ENCODE measurements around the gene GAPDHS.
A peak's percentile ranks its signal among the peaks of the same experiment; 100 is the strongest.

GAPDHS gene

GRCh38 chr19:35556846-35557538, 23.7 kb downstream of the GAPDHS start:
- DNase-seq = no peak
- Histone ChIP-seq H3K27me3 (replicated peaks in 2 of 5; ENCODE audit: control insufficient read depth in 4 of 5, insufficient read depth in 5 of 5, low read length in 4 of 5) (peaks cover 0 to 53% (median 25%) of the 10 kb centered on the region in 5 experiments), H3K9me3 (ENCODE audit: control extremely low read depth in 1 of 5, control insufficient read depth in 4 of 5, insufficient read depth in 2 of 5, low read depth in 1 of 5, low read length in 4 of 5) (no peaks in the 10 kb centered on the region), H3K4me1 (ENCODE audit: control extremely low read depth in 1 of 4, control insufficient read depth in 4 of 4, insufficient read depth in 4 of 4, low read length in 3 of 4) (peaks cover 0 to 14% (median 9%) of the 10 kb centered on the region in 4 experiments), H3K27ac (ENCODE audit: insufficient read depth in 1 of 2, low read depth in 1 of 2, low read length in 2 of 2, poor library complexity in 1 of 2, severe bottlenecking in 2 of 2) (no peak overlapping the region), H3K36me3 (ENCODE audit: control insufficient read depth in 4 of 4, insufficient read depth in 4 of 4, low read length in 3 of 4) (no peaks in the 10 kb centered on the region), H3K4me3 (ENCODE audit: control insufficient read depth in 1 of 7, extremely low read depth in 1 of 7, insufficient read depth in 4 of 7, low read depth in 2 of 7, low read length in 6 of 7) (peak overlapping the region in 1 of 7 experiments; percentile 46)
- CTCF ChIA-PET = interaction anchor here (0.7 to 2.3 kb wide), 6 partner anchors 15 to 91 kb away, joined by 3 to 8 read pairs (median 4); partner anchors contain the start of gene COX6B1
- POLR2A ChIA-PET = no interaction called here
- 91% methylated on average over 16 of the region's 16 CpGs for WGBS (ENCODE audit: insufficient coverage)

GRCh38 chr19:35557539-35558399, 24.5 kb downstream of the GAPDHS start:
- H3K9me3 ChIP-seq (ENCODE audit: control extremely low read depth in 1 of 5, control insufficient read depth in 4 of 5, insufficient read depth in 2 of 5, low read depth in 1 of 5, low read length in 4 of 5) = no peaks in the 10 kb centered on the region
- H3K36me3 ChIP-seq (ENCODE audit: control insufficient read depth in 4 of 4, insufficient read depth in 4 of 4, low read length in 3 of 4) = no peaks in the 10 kb centered on the region
- CTCF ChIA-PET = interaction anchor here (0.8 to 2.7 kb wide), 3 partner anchors 9 to 51 kb away, joined by 3 to 19 read pairs (median 4); no protein-coding TSS in a partner anchor
- 5% methylated on average over 38 of the region's 60 CpGs for WGBS (ENCODE audit: insufficient coverage)
- H3K4me3 ChIP-seq (ENCODE audit: control insufficient read depth in 1 of 7, extremely low read depth in 1 of 7, insufficient read depth in 4 of 7, low read depth in 2 of 7, low read length in 6 of 7) = peak overlapping the region in 5 of 7 experiments; percentile 33 to 60 (median 56)
- peaks cover 0 to 57% (median 25%) of the 10 kb centered on the region in 5 experiments for H3K27me3 ChIP-seq (replicated peaks in 2 of 5; ENCODE audit: control insufficient read depth in 4 of 5, insufficient read depth in 5 of 5, low read length in 4 of 5)
- peak; percentile 68 to 84 (median 81) for DNase-seq
- POLR2A ChIA-PET = no interaction called here
- peaks cover 0 to 14% (median 9%) of the 10 kb centered on the region in 4 experiments for H3K4me1 ChIP-seq (ENCODE audit: control extremely low read depth in 1 of 4, control insufficient read depth in 4 of 4, insufficient read depth in 4 of 4, low read length in 3 of 4)
- H3K27ac ChIP-seq (ENCODE audit: insufficient read depth in 1 of 2, low read depth in 1 of 2, low read length in 2 of 2, poor library complexity in 1 of 2, severe bottlenecking in 2 of 2) = no peak overlapping the region

- CTCF ChIA-PET = interaction anchor here (1.4 to 2.7 kb wide), 2 partner anchors 10 to 50 kb away, joined by 3 to 19 read pairs; no protein-coding TSS in a partner anchor
These were observed 25.4 kb downstream of the GAPDHS start for GRCh38 chr19:35558400-35559280.

GRCh38 chr19:35559281-35559659, 26.0 kb downstream of the GAPDHS start:
- peak in 2 of 3 donors; percentile 49 to 55 for DNase-seq
- ChIA-PET POLR2A (no interaction called here), CTCF (interaction anchor here (0.8 to 2.7 kb wide), 2 partner anchors 11 to 33 kb away, joined by 3 to 19 read pairs; no protein-coding TSS in a partner anchor)
- H3K9me3 ChIP-seq (ENCODE audit: control extremely low read depth in 1 of 5, control insufficient read depth in 4 of 5, insufficient read depth in 2 of 5, low read depth in 1 of 5, low read length in 4 of 5) = no peaks in the 10 kb centered on the region
- 83% methylated on average over 9 of the region's 11 CpGs for WGBS (ENCODE audit: insufficient coverage)
- H3K27ac ChIP-seq (ENCODE audit: insufficient read depth in 1 of 2, low read depth in 1 of 2, low read length in 2 of 2, poor library complexity in 1 of 2, severe bottlenecking in 2 of 2) = no peak overlapping the region
- no peaks in the 10 kb centered on the region for H3K36me3 ChIP-seq (ENCODE audit: control insufficient read depth in 4 of 4, insufficient read depth in 4 of 4, low read length in 3 of 4)
- peaks cover 0 to 14% (median 9%) of the 10 kb centered on the region in 4 experiments for H3K4me1 ChIP-seq (ENCODE audit: control extremely low read depth in 1 of 4, control insufficient read depth in 4 of 4, insufficient read depth in 4 of 4, low read length in 3 of 4)
- H3K27me3 ChIP-seq (replicated peaks in 2 of 5; ENCODE audit: control insufficient read depth in 4 of 5, insufficient read depth in 5 of 5, low read length in 4 of 5) = peaks cover 0 to 60% (median 25%) of the 10 kb centered on the region in 5 experiments
- no peak overlapping the region for H3K4me3 ChIP-seq (ENCODE audit: control insufficient read depth in 1 of 7, extremely low read depth in 1 of 7, insufficient read depth in 4 of 7, low read depth in 2 of 7, low read length in 6 of 7)

More at GRCh38 chr19:35558400-35559280, 25.4 kb downstream of the GAPDHS start:
- Histone ChIP-seq H3K27ac (ENCODE audit: insufficient read depth in 1 of 2, low read depth in 1 of 2, low read length in 2 of 2, poor library complexity in 1 of 2, severe bottlenecking in 2 of 2) (no peak overlapping the region), H3K27me3 (replicated peaks in 2 of 5; ENCODE audit: control insufficient read depth in 4 of 5, insufficient read depth in 5 of 5, low read length in 4 of 5) (peaks cover 0 to 60% (median 25%) of the 10 kb centered on the region in 5 experiments), H3K36me3 (ENCODE audit: control insufficient read depth in 4 of 4, insufficient read depth in 4 of 4, low read length in 3 of 4) (no peaks in the 10 kb centered on the region), H3K4me3 (ENCODE audit: control insufficient read depth in 1 of 7, extremely low read depth in 1 of 7, insufficient read depth in 4 of 7, low read depth in 2 of 7, low read length in 6 of 7) (peak overlapping the region in 3 of 7 experiments; percentile 56 to 60 (median 60)), H3K9me3 (ENCODE audit: control extremely low read depth in 1 of 5, control insufficient read depth in 4 of 5, insufficient read depth in 2 of 5, low read depth in 1 of 5, low read length in 4 of 5) (no peaks in the 10 kb centered on the region), H3K4me1 (ENCODE audit: control extremely low read depth in 1 of 4, control insufficient read depth in 4 of 4, insufficient read depth in 4 of 4, low read length in 3 of 4) (peaks cover 0 to 14% (median 9%) of the 10 kb centered on the region in 4 experiments)
- POLR2A ChIA-PET = no interaction called here
- 38% methylated on average over 39 of the region's 53 CpGs for WGBS (ENCODE audit: insufficient coverage)
- DNase-seq = no peak

- H3K36me3 ChIP-seq (ENCODE audit: control insufficient read depth in 4 of 4, insufficient read depth in 4 of 4, low read length in 3 of 4) = no peaks in the 10 kb centered on the region
- H3K4me1 ChIP-seq (ENCODE audit: control extremely low read depth in 1 of 4, control insufficient read depth in 4 of 4, insufficient read depth in 4 of 4, low read length in 3 of 4) = peaks cover 0 to 14% (median 9%) of the 10 kb centered on the region in 4 experiments
- ChIA-PET POLR2A (no interaction called here), CTCF (interaction anchor here (0.8 to 2.7 kb wide), 2 partner anchors 11 to 33 kb away, joined by 3 to 19 read pairs; no protein-coding TSS in a partner anchor)
- H3K9me3 ChIP-seq (ENCODE audit: control extremely low read depth in 1 of 5, control insufficient read depth in 4 of 5, insufficient read depth in 2 of 5, low read depth in 1 of 5, low read length in 4 of 5) = no peaks in the 10 kb centered on the region
- peaks cover 0 to 60% (median 25%) of the 10 kb centered on the region in 5 experiments for H3K27me3 ChIP-seq (replicated peaks in 2 of 5; ENCODE audit: control insufficient read depth in 4 of 5, insufficient read depth in 5 of 5, low read length in 4 of 5)
- H3K27ac ChIP-seq (ENCODE audit: insufficient read depth in 1 of 2, low read depth in 1 of 2, low read length in 2 of 2, poor library complexity in 1 of 2, severe bottlenecking in 2 of 2) = no peak overlapping the region
- H3K4me3 ChIP-seq (ENCODE audit: control insufficient read depth in 1 of 7, extremely low read depth in 1 of 7, insufficient read depth in 4 of 7, low read depth in 2 of 7, low read length in 6 of 7) = no peak overlapping the region
- WGBS (ENCODE audit: insufficient coverage) = 94% methylated on average over 22 of the region's 23 CpGs
- no peak for DNase-seq
These were observed 26.5 kb downstream of the GAPDHS start for GRCh38 chr19:35559781-35560180.

- no peak for DNase-seq
- CTCF ChIA-PET = interaction anchor here (2.7 kb wide), 1 partner anchor 12 kb away, joined by 19 read pairs; no protein-coding TSS in a partner anchor
- Histone ChIP-seq H3K36me3 (ENCODE audit: control insufficient read depth in 4 of 4, insufficient read depth in 4 of 4, low read length in 3 of 4) (no peaks in the 10 kb centered on the region), H3K4me3 (ENCODE audit: control insufficient read depth in 1 of 7, extremely low read depth in 1 of 7, insufficient read depth in 4 of 7, low read depth in 2 of 7, low read length in 6 of 7) (no peak overlapping the region), H3K27me3 (replicated peaks in 2 of 5; ENCODE audit: control insufficient read depth in 4 of 5, insufficient read depth in 5 of 5, low read length in 4 of 5) (peaks cover 0 to 65% (median 25%) of the 10 kb centered on the region in 5 experiments), H3K27ac (ENCODE audit: insufficient read depth in 1 of 2, low read depth in 1 of 2, low read length in 2 of 2, poor library complexity in 1 of 2, severe bottlenecking in 2 of 2) (no peak overlapping the region), H3K4me1 (ENCODE audit: control extremely low read depth in 1 of 4, control insufficient read depth in 4 of 4, insufficient read depth in 4 of 4, low read length in 3 of 4) (peaks cover 0 to 14% (median 9%) of the 10 kb centered on the region in 4 experiments), H3K9me3 (ENCODE audit: control extremely low read depth in 1 of 5, control insufficient read depth in 4 of 5, insufficient read depth in 2 of 5, low read depth in 1 of 5, low read length in 4 of 5) (no peaks in the 10 kb centered on the region)
- POLR2A ChIA-PET = no interaction called here
- WGBS (ENCODE audit: insufficient coverage) = 93% methylated on average over 10 of the region's 18 CpGs
These were observed 27.0 kb downstream of the GAPDHS start for GRCh38 chr19:35560271-35560670.

Measured in common myeloid progenitor, CD34-positive (primary cell).